Thyroid gland (tissue), 4 donors: Measurements from ENCODE around the gene PPP1R13B.

ENCODE experiments used
- POLR2A ChIP-seq, 2 donors: fragments of 450-650 bp; IDR thresholded peaks; one replicate each; pipeline ENCODE4 v1.6.1; 2017; ENCODE audit warnings: antibody characterized with exemption in 2 of 2, mild to moderate bottlenecking in 2 of 2, moderate library complexity in 1 of 2
- TF ChIP-seq, protein P1 (sequence below), 6 experiments: fragments of 200-600 bp in 3 of 6; fragments of 450-650 bp in 3 of 6; sonication (generic) in 3 of 6; IDR thresholded peaks; one replicate each; pipeline ENCODE4 v1.5.1; 2016 to 2019; ENCODE audit warnings: antibody characterized with exemption in 6 of 6, mild to moderate bottlenecking in 2 of 6, inconsistent platforms in 1 of 6, moderate library complexity in 1 of 6

DNA sequence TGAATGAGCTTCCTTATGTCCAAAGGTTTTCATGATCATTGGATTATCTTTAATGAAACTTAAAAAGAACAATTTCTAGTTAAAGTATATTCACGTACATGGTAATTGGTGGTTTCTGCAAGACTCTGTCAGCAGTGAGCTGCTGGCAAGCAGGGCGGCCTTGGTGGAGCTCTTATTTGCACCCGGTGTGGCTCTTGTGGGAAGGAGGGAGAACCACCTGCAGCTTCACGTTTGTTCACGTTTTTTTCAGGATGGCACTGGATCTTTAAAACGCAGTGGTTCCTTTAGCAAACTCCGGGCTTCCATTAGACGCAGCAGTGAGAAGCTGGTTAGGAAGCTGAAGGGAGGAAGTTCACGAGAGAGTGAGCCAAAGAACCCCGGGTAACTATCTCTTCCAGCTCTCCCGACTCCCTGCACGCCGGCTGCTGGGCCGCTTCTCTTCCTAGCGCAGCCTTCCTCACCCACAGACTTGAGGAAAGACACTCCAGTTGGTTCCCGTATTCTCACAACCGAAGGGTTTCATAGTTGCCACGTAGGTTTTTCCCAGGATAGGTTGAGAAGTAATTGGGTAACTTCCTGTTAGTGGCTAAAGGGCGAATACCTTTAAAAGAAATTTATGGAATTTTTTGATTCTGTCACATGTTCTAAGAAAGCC is 160.4 kb downstream of the PPP1R13B start:
- TF ChIP-seq, protein P1, sequence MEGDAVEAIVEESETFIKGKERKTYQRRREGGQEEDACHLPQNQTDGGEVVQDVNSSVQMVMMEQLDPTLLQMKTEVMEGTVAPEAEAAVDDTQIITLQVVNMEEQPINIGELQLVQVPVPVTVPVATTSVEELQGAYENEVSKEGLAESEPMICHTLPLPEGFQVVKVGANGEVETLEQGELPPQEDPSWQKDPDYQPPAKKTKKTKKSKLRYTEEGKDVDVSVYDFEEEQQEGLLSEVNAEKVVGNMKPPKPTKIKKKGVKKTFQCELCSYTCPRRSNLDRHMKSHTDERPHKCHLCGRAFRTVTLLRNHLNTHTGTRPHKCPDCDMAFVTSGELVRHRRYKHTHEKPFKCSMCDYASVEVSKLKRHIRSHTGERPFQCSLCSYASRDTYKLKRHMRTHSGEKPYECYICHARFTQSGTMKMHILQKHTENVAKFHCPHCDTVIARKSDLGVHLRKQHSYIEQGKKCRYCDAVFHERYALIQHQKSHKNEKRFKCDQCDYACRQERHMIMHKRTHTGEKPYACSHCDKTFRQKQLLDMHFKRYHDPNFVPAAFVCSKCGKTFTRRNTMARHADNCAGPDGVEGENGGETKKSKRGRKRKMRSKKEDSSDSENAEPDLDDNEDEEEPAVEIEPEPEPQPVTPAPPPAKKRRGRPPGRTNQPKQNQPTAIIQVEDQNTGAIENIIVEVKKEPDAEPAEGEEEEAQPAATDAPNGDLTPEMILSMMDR (IDR thresholded peaks at IDR 0.05): no peak
- no peak for TF ChIP-seq POLR2A (IDR thresholded peaks at IDR 0.05)
